K562 (cell line): Measurements from ENCODE around the gene GUK1. TPM values are rescaled to one million over a fixed set of nuclear protein-coding genes. Genes with fewer than 3 reads are reported as not detected.

Experiments
- CREBBP ChIP-seq: IDR thresholded peaks from one replicate; pipeline ENCODE4 v1.6.1; 2012; ENCODE audit warnings: low read depth, mild to moderate bottlenecking, control low read depth, inconsistent platforms, low read length
- ELF1 ChIP-seq: fragments of 200-800 bp; sonication (Bioruptor generic); IDR thresholded peaks from 2 replicates; pipeline ENCODE4 v1.6.1; 2016; ENCODE audit warnings: missing genetic modification characterization, missing compliant biosample characterization
- FIP1L1 ChIP-seq: fragments of 200-400 bp; formaldehyde crosslinking; IDR thresholded peaks from 2 replicates; pipeline ENCODE4 v1.6.1; 2018; ENCODE audit warnings: mild to moderate bottlenecking, low read depth, low read length; ENCODE audit not compliant: poor library complexity, severe bottlenecking
- FOS ChIP-seq: IDR thresholded peaks from 3 replicates; pipeline ENCODE4 v1.6.1; 2011; ENCODE audit not compliant: insufficient read length; ENCODE audit errors: extremely low read depth
- HDGF ChIP-seq: fragments of 450-650 bp; IDR thresholded peaks from 2 replicates; pipeline ENCODE4 v1.6.1; 2016
- MED1 ChIP-seq: sonication (generic); formaldehyde crosslinking; IDR thresholded peaks from 2 replicates; pipeline ENCODE4 v1.8.1; 2023; ENCODE audit warnings: missing genetic modification reagents, borderline replicate concordance
- RBM14 ChIP-seq: fragments of 200-400 bp; formaldehyde crosslinking; IDR thresholded peaks from 2 replicates; pipeline ENCODE4 v1.6.1; 2018; ENCODE audit warnings: low read depth, mild to moderate bottlenecking, low read length, moderate library complexity, borderline replicate concordance; ENCODE audit not compliant: insufficient read depth
- RBM25 ChIP-seq: fragments of 200-400 bp; formaldehyde crosslinking; IDR thresholded peaks from 2 replicates; pipeline ENCODE4 v1.6.1; 2018; ENCODE audit warnings: low read length, low read depth, moderate library complexity; ENCODE audit not compliant: severe bottlenecking
- SMAD3 ChIP-seq: fragments of 450-650 bp; formaldehyde crosslinking; conservative IDR thresholded peaks from 2 replicates; pipeline ENCODE4 v1.4.0; 2020; ENCODE audit warnings: mild to moderate bottlenecking
- SMARCE1 ChIP-seq: fragments of 450-650 bp; IDR thresholded peaks from 2 replicates; pipeline ENCODE4 v1.7.1; 2016; ENCODE audit warnings: mild to moderate bottlenecking
- TAF7 ChIP-seq: fragments of 450-650 bp; IDR thresholded peaks from 2 replicates; pipeline ENCODE4 v1.6.1; 2016; ENCODE audit warnings: missing genetic modification characterization, missing compliant biosample characterization
- ZNF717 ChIP-seq: fragments of 250-450 bp; sonication (Bioruptor Pico); IDR thresholded peaks from 2 replicates; pipeline ENCODE4 v1.5.0; 2021
- polyA plus RNA-seq, 8 experiments: library from polyadenylated mRNA; depleted of rRNA in 4 of 8; stranded (reverse) in 5 of 8; unstranded in 3 of 8; fragments of >200 nt; fragmentation: Nextera tagmentation in 2 of 8; fragmentation: Illumina TruSeq in 1 of 8; extraction: Ambion mirVana in 2 of 8; extraction: Trizol in 1 of 8; gene quantifications; 2 replicates each; pipeline versions ENCODE4 v1.2.1 to v1.2.3, GENCODE V29; 2011 to 2014; ENCODE audit warnings: inconsistent platforms in 1 of 8, missing spikeins in 1 of 8
- total RNA-seq, 7 experiments: library from RNA; depleted of rRNA in 6 of 7; stranded (reverse); fragments of >200 nt in 6 of 7; fragmentation: Illumina TruSeq in 2 of 7; extraction: Trizol in 2 of 7; gene quantifications; 2 replicates each; pipeline versions ENCODE4 v1.2.1 to v1.2.3, GENCODE V29; 2011 to 2021; ENCODE audit warnings: low replicate concordance in 1 of 7
- TF ChIP-seq, protein P1 (sequence below), 2 experiments: fragments of 450-650 bp; formaldehyde crosslinking in 1 of 2; IDR thresholded peaks; 2 replicates each; pipeline versions ENCODE4 v1.4.0 to v1.6.1; 2014 to 2020; ENCODE audit warnings: mild to moderate bottlenecking in 2 of 2, borderline replicate concordance in 1 of 2, low read depth in 1 of 2
- TF ChIP-seq, protein P2 (sequence below): sonication (generic); formaldehyde crosslinking; IDR thresholded peaks from 2 replicates; pipeline ENCODE4 v1.8.1; 2023; ENCODE audit warnings: mild to moderate bottlenecking, missing genetic modification reagents
- TF ChIP-seq, protein P3 (sequence below): fragments of 450-650 bp; IDR thresholded peaks from 2 replicates; pipeline ENCODE4 v1.6.1; 2016; ENCODE audit warnings: low read depth, mild to moderate bottlenecking, moderate library complexity

GUK1 gene
- total and polyA plus RNA-seq, 9 of the 15 experiments (the other 6 are each of a cell fraction or from before 2014, with no cell fraction given), result 7.0 to 331 (median 132) TPM

DNA sequence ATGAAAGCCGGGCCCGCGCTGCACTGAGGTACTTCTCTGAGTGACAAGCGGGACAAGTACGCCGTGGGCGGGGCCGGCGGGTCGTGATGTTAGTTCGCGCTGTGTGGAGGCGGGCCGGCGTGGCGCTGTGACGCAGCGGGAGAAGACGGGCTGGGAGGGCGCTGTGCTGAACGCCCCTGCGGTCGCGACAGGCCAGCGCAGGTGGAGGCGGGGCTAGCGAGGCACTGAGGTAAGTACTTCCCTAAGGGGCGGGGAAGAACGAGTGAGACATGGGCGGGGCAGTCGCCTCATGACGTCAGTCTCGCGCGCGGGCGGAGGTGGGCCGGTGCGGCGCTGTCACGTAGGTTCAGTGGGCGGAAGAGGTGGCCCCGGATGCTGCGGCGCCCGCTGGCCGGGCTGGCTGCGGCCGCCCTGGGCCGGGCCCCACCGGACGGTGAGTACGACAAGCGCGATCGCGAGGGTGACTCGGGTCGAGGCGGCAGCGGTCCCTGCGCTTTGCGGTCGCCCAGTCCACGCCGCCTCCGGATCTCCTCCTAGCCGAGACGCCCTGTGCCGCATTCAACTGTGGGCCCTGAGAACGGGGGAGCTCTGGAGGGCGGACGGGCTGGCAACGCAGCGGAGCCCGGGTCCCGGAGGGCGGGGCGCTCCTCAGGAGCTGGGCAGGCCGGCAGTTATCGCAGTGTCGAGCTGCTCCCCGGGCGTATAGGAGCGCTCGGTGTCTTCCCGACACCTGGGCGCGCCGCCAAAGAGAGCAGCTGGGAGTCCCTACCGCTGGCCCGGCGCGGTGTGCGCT lies at the start of gene GUK1 (continued):
- TF ChIP-seq SMAD3 (CRISPR knock-in tag) (no peak), FIP1L1 (peak; percentile 34), MED1 (CRISPR knock-in tag) (no peak), ZNF717 (CRISPR knock-in tag) (0 out of 2 replicates have a peak, but pooled peaks have one; percentile 49), FOS (no peak), ELF1 (tag) (peak; percentile 92), TAF7 (peak; percentile 65), RBM14 (peak; percentile 95; the same call in 1 of the 2 replicates), CREBBP (no peak), RBM25 (no peak), SMARCE1 (no peak), HDGF (peak; percentile 92)
- TF ChIP-seq, protein P1, sequence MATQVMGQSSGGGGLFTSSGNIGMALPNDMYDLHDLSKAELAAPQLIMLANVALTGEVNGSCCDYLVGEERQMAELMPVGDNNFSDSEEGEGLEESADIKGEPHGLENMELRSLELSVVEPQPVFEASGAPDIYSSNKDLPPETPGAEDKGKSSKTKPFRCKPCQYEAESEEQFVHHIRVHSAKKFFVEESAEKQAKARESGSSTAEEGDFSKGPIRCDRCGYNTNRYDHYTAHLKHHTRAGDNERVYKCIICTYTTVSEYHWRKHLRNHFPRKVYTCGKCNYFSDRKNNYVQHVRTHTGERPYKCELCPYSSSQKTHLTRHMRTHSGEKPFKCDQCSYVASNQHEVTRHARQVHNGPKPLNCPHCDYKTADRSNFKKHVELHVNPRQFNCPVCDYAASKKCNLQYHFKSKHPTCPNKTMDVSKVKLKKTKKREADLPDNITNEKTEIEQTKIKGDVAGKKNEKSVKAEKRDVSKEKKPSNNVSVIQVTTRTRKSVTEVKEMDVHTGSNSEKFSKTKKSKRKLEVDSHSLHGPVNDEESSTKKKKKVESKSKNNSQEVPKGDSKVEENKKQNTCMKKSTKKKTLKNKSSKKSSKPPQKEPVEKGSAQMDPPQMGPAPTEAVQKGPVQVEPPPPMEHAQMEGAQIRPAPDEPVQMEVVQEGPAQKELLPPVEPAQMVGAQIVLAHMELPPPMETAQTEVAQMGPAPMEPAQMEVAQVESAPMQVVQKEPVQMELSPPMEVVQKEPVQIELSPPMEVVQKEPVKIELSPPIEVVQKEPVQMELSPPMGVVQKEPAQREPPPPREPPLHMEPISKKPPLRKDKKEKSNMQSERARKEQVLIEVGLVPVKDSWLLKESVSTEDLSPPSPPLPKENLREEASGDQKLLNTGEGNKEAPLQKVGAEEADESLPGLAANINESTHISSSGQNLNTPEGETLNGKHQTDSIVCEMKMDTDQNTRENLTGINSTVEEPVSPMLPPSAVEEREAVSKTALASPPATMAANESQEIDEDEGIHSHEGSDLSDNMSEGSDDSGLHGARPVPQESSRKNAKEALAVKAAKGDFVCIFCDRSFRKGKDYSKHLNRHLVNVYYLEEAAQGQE (IDR thresholded peaks at IDR 0.05; ENCODE audit: borderline replicate concordance), result peak; percentile 99
- TF ChIP-seq, protein P1 (CRISPR knock-in tag; IDR thresholded peaks at IDR 0.05; ENCODE audit: low read depth), result 0 out of 2 replicates have a peak, but pooled peaks have one; percentile 16
- TF ChIP-seq, protein P2, sequence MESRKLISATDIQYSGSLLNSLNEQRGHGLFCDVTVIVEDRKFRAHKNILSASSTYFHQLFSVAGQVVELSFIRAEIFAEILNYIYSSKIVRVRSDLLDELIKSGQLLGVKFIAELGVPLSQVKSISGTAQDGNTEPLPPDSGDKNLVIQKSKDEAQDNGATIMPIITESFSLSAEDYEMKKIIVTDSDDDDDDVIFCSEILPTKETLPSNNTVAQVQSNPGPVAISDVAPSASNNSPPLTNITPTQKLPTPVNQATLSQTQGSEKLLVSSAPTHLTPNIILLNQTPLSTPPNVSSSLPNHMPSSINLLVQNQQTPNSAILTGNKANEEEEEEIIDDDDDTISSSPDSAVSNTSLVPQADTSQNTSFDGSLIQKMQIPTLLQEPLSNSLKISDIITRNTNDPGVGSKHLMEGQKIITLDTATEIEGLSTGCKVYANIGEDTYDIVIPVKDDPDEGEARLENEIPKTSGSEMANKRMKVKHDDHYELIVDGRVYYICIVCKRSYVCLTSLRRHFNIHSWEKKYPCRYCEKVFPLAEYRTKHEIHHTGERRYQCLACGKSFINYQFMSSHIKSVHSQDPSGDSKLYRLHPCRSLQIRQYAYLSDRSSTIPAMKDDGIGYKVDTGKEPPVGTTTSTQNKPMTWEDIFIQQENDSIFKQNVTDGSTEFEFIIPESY (CRISPR knock-in tag), result peak; percentile 74
- TF ChIP-seq, protein P3, sequence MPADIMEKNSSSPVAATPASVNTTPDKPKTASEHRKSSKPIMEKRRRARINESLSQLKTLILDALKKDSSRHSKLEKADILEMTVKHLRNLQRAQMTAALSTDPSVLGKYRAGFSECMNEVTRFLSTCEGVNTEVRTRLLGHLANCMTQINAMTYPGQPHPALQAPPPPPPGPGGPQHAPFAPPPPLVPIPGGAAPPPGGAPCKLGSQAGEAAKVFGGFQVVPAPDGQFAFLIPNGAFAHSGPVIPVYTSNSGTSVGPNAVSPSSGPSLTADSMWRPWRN, result no peak
